ENCODE results near the gene FARS2. TPM values are rescaled to one million over a fixed set of nuclear protein-coding genes. Genes with fewer than 3 reads are reported as not detected.

Gene FARS2
- polyA plus RNA-seq, 4 donors, result 13.9 to 21.7 (median 19.6) TPM

DNA sequence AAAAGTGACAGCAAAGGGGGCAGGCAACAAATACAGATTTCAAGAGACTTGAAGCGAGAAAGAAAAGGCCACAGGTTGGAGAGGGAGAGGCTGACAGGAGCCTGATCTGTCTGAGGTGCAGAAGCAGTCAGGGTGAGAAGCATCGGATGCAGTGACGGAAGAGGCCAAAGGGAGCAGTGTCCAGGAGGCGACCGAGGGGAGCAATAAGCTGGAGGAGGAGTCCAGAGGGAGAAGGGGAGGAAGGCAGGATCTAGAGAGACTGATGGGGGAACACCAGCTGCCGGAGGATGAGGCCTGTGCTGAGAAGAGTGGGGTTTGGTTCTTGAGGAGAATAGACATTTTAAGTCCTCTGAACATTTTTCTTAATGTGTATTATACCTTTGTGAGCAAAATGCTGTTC lies 23.8 kb downstream of the FARS2 start:
- DNase-seq (ENCODE audit: low read depth in 4 of 4, low spot score in 3 of 4), result no peak

GRCh38 chr6:5285526-5285925 lies 24.2 kb downstream of the FARS2 start:
- no peak for DNase-seq (ENCODE audit: low read depth in 4 of 4, low spot score in 3 of 4)

DNA sequence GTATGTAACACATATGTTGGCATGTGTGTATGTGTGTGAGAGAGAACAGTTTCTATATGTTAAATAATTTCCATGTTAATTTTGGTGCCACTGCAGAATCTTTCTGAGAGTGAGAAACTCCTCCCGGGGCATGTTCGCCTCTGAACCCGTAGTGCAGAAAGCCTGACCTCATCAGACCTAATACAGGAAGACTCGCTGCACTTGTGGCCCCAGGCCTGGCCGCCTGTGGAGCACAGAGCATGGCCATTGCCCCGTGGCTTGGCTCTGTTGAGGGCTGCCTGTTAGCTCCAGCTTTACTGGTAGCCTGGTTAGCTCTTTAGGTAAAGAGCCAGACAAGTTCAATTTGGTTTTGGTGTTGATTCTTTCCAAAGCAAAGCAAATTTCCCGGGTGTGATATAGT lies 25.5 kb downstream of the FARS2 start:
- DNase-seq (ENCODE audit: low read depth in 4 of 4, low spot score in 3 of 4), result no peak

- DNase-seq (ENCODE audit: low read depth in 4 of 4, low spot score in 3 of 4), result no peak
Measured at GRCh38 chr6:5287205-5287965, 26.1 kb downstream of the FARS2 start.

- no peak for DNase-seq (ENCODE audit: low read depth in 4 of 4, low spot score in 3 of 4)
Measured at GRCh38 chr6:5287966-5288297, 26.6 kb downstream of the FARS2 start.

DNA sequence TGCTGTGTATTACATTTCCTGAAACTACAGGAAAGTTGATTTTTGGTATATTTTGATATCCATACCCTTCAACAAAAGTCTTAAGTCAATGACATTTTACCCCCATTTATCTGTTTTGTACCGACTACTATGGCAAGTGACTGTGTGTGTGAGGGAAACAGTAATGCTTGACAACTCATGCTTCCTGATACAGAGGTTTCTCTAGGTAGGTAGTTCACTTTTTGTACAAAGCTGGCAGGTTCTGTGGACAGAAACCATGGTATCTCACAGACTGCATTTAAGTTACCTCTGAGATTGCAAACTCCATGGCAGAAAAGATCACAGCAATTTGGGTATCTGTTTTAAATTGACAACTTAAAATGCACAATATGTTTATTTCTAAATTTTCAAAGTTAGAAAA lies 28.8 kb downstream of the FARS2 start:
- no peak for DNase-seq (ENCODE audit: low read depth in 4 of 4, low spot score in 3 of 4)

- no peak for DNase-seq (ENCODE audit: low read depth in 4 of 4, low spot score in 3 of 4)
Measured at GRCh38 chr6:5290500-5290899, 29.2 kb downstream of the FARS2 start.

DNA sequence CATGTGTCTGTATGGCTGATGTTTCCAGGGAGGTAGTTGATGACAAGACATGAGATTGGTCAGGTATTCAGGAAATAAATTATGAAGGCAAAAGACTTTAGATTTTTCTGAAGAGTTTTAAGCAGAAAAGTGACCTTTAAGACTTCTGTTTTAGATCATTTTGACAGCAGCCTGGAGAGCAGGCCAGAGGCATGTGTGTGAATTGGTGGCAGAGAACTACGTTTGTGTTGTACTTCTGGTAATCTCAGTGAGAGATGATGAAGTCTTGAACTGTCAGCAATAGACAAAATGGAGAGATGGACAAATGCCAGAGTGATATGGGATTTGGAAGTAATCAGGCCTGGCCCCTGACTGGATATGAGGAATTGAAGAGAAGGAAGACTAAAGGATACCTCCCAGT lies 30.8 kb downstream of the FARS2 start:
- no peak for DNase-seq (ENCODE audit: low read depth in 4 of 4, low spot score in 3 of 4)

DNA sequence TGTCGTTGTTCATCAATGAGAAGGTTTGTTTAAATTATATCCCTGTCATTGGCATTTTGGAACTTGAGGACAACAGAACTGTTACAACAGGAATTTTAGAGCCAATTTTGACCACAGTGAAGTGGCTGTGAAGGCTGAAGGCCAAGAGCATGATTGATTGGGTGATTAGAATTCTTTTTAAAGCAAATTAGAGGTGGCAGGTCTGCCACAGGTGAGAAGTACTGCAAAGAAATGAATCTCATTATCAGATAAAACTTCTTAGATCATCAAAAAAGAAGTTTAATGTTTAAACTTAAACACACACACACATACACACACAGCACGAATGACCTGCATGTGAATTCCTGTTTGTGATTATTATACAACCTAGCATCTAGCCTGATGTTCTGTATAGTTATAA lies 32.4 kb downstream of the FARS2 start:
- DNase-seq (ENCODE audit: low read depth in 4 of 4, low spot score in 3 of 4), result no peak

- no peak for DNase-seq (ENCODE audit: low read depth in 4 of 4, low spot score in 3 of 4)
Measured at GRCh38 chr6:5294392-5295211, 33.3 kb downstream of the FARS2 start.

- DNase-seq (ENCODE audit: low read depth in 4 of 4, low spot score in 3 of 4), result no peak
Measured at GRCh38 chr6:5295623-5296022, 34.3 kb downstream of the FARS2 start.

- DNase-seq (ENCODE audit: low read depth in 4 of 4, low spot score in 3 of 4), result no peak
Measured at GRCh38 chr6:5300206-5300764, 39.0 kb downstream of the FARS2 start.

GRCh38 chr6:5302220-5302946 lies 41.1 kb downstream of the FARS2 start:
- DNase-seq (ENCODE audit: low read depth in 4 of 4, low spot score in 3 of 4), result no peak

DNA sequence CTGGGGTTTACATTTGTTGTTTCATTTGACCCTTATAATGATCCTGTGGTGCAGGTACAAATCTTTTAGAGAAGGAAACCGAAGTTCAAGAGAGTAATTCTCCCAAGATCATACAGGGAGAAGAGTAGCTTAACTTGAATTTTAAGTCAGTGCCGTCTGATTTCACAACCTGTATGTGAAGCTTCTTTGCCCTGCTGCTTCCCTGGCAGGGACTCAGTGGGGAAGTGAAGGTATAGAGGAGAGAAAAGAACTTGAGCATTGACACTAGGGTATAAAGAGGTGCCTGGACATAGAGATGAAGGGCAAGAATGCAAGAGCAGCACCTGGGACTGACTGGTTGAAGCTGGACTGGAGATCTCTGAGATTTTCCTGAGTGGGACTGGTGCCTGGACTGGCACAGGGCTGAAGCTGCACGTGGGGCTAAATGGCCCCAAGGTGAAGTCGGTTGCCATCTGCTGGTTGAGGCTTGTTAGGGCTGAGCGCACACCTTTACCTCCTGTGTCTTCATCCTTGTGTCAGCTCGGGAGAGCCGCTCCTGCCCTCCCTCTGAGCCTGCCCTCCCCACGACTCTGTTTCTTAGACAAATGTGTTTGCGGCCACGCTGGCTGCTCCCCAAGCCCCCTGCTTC lies 41.8 kb downstream of the FARS2 start:
- peak in 1 of 4 donors; percentile 22 for DNase-seq (ENCODE audit: low read depth in 4 of 4, low spot score in 3 of 4)

DNA sequence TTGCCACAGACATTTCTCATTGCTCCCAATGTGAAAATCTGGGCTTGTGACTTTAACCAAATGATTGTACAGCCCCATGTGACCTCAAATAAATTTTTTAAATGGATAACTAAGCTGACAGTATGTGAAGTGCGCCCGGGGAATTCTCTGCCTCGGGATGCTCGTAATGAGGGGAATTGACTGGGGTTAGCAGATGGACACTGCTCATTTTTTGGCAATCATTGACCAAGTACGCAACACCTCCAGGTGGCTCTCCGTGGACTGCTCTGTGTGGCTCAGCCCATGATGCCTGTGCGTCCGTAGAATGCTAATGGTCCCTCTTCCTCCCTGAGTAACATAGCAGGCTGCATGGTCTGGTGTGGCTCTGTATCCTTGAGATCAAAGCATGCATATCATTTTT lies 42.4 kb downstream of the FARS2 start:
- no peak for DNase-seq (ENCODE audit: low read depth in 4 of 4, low spot score in 3 of 4)

- peak in 1 of 4 donors; percentile 18 for DNase-seq (ENCODE audit: low read depth in 4 of 4, low spot score in 3 of 4)
Measured at GRCh38 chr6:5305968-5306626, 44.8 kb downstream of the FARS2 start.

GRCh38 chr6:5307058-5307457 lies 45.7 kb downstream of the FARS2 start:
- no peak for DNase-seq (ENCODE audit: low read depth in 4 of 4, low spot score in 3 of 4)

- DNase-seq (ENCODE audit: low read depth in 4 of 4, low spot score in 3 of 4), result no peak
Measured at GRCh38 chr6:5308066-5308465, 46.8 kb downstream of the FARS2 start.

GRCh38 chr6:5314191-5314865 lies 53.0 kb downstream of the FARS2 start:
- DNase-seq (ENCODE audit: low read depth in 4 of 4, low spot score in 3 of 4), result no peak

GRCh38 chr6:5315881-5316280 lies 54.6 kb downstream of the FARS2 start:
- no peak for DNase-seq (ENCODE audit: low read depth in 4 of 4, low spot score in 3 of 4)
